Thoracic aorta (tissue), 2 donors: Measurements from ENCODE around the gene FZD7. TPM values are rescaled to one million over a fixed set of nuclear protein-coding genes. Genes with fewer than 3 reads are reported as not detected.

Source experiments
- ATAC-seq: fragments of 150-250 bp; one replicate; pipeline ENCODE4 v1.8.0; 2017; ENCODE audit warnings: low read depth; ENCODE audit not compliant: insufficient number of reproducible peaks, low FRiP score
- DNase-seq: peaks from one replicate; pipeline ENCODE4 v3.0.0-alpha.2; 2020; ENCODE audit warnings: low spot score
- H3K27ac ChIP-seq, 2 donors: fragments of 200-600 bp; sonication (generic); 1 replicate in 1 of 2; 2 replicates in 1 of 2; pipeline ENCODE4 v1.5.1; 2016; ENCODE audit warnings: mild to moderate bottlenecking in 2 of 2, moderate library complexity in 2 of 2
- H3K27me3 ChIP-seq: fragments of 200-600 bp; sonication (generic); replicated peaks from 2 replicates; pipeline ENCODE4 v1.6.0; 2016; ENCODE audit warnings: mild to moderate bottlenecking; ENCODE audit not compliant: insufficient read depth
- H3K36me3 ChIP-seq: fragments of 200-600 bp; sonication (generic); one replicate; pipeline ENCODE4 v1.5.1; 2016
- H3K4me1 ChIP-seq, 2 donors: fragments of 200-600 bp; sonication (generic); 1 replicate in 1 of 2; 2 replicates in 1 of 2; pipeline versions ENCODE4 v1.5.1 to v1.6.0; 2016; ENCODE audit warnings: low read depth in 2 of 2, mild to moderate bottlenecking in 1 of 2; ENCODE audit not compliant: control insufficient read depth in 1 of 2
- H3K4me3 ChIP-seq: fragments of 200-600 bp; sonication (generic); 2 replicates; pipeline ENCODE4 v1.5.1; 2016; ENCODE audit warnings: mild to moderate bottlenecking
- H3K9me3 ChIP-seq: fragments of 200-600 bp; sonication (generic); 2 replicates; pipeline ENCODE4 v1.5.1; 2016
- total RNA-seq, 2 donors: library from RNA; depleted of rRNA; stranded (reverse); fragments of >200 nt; gene quantifications; one replicate each; pipeline versions ENCODE4 v1.1.0 to v1.2.3, GENCODE V29; 2016
- TF ChIP-seq, protein P1 (sequence below): fragments of 200-600 bp; sonication (generic); IDR thresholded peaks from one replicate; pipeline ENCODE4 v1.5.1; 2019; ENCODE audit warnings: antibody characterized with exemption

The FZD7 gene
- total RNA-seq, 2 donors from 2014 or later, result 14.0 to 14.4 TPM

DNA sequence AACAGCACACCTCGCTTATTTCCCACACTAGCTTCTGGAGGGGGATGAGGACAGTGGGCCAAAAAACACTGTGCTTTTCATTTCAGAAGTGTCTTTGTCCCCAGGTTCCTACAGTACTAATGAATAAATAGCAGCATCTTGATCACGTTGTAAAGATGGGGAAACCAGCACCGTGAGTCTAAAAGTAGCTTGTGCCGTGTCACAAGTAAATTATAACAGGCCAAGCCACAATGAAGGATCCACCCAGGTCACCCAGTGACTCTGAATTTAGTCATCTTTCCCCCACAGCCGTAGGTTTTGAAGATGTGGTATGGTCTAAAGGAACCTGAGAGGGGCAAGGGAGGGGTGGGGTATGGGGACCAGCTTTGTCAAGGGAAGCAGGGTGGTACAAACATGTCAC lies 8.8 kb downstream of the FZD7 start:
- ATAC-seq (no peak), DNase-seq (no peak)
- H3K27me3 ChIP-seq, result no peaks in the 10 kb centered on the region
- H3K4me3 ChIP-seq, result no peak overlapping the region
- TF ChIP-seq, protein P1, sequence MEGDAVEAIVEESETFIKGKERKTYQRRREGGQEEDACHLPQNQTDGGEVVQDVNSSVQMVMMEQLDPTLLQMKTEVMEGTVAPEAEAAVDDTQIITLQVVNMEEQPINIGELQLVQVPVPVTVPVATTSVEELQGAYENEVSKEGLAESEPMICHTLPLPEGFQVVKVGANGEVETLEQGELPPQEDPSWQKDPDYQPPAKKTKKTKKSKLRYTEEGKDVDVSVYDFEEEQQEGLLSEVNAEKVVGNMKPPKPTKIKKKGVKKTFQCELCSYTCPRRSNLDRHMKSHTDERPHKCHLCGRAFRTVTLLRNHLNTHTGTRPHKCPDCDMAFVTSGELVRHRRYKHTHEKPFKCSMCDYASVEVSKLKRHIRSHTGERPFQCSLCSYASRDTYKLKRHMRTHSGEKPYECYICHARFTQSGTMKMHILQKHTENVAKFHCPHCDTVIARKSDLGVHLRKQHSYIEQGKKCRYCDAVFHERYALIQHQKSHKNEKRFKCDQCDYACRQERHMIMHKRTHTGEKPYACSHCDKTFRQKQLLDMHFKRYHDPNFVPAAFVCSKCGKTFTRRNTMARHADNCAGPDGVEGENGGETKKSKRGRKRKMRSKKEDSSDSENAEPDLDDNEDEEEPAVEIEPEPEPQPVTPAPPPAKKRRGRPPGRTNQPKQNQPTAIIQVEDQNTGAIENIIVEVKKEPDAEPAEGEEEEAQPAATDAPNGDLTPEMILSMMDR, result no peak
- peaks cover 13 to 28% of the 10 kb centered on the region in 2 donors for H3K4me1 ChIP-seq
- no peaks in the 10 kb centered on the region for H3K36me3 ChIP-seq
- no peak overlapping the region for H3K27ac ChIP-seq
- no peaks in the 10 kb centered on the region for H3K9me3 ChIP-seq

DNA sequence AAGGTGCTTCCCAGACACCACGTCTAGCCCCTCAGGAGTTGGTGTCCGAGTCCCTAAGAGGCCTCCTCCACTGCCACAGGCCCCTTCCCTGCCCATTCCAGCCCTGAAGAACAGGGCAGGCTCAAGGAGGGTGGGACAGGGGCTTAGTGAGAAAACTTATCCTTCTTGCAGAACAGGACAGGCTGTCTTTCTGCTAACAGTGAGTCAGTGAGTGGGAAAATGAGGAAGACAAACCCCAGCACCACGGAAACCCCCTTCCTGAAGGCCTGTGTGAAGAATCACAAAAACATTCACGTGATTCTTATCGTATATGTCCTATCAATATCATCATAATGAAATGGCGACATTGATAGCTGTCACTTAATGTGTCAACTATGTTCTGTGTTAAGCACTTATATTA lies 9.8 kb downstream of the FZD7 start:
- Histone ChIP-seq H3K4me3 (no peak overlapping the region), H3K9me3 (no peaks in the 10 kb centered on the region), H3K36me3 (no peaks in the 10 kb centered on the region), H3K27me3 (no peaks in the 10 kb centered on the region), H3K27ac (no peak overlapping the region), H3K4me1 (peaks cover 10 to 22% of the 10 kb centered on the region in 2 donors)
- DNase-seq, result no peak
- TF ChIP-seq, protein P1, result no peak
- no peak for ATAC-seq

DNA sequence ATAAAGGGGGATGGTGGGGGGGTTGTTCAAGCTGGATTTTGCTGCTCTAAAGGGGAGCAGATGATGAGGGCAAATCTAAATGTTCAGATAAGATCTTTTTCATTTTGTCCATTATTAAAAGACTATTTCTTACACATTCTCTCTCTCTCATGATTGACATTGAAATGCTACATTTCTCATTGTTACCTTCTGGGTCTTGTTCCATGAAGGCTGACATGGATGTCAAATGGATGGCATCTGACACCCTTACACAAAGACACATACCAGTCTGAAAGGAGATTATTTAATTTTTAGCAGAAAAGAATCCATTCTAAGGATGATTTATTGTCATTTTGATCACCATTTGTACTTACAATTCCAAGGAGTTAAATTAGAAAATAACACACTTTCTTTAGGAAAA lies 11.1 kb downstream of the FZD7 start:
- Histone ChIP-seq H3K27ac (no peak overlapping the region), H3K9me3 (no peaks in the 10 kb centered on the region), H3K36me3 (no peaks in the 10 kb centered on the region), H3K4me1 (peaks cover 0 to 9% of the 10 kb centered on the region in 2 donors), H3K27me3 (no peaks in the 10 kb centered on the region), H3K4me3 (no peak overlapping the region)
- DNase-seq (no peak), ATAC-seq (no peak)
- TF ChIP-seq, protein P1, result no peak

DNA sequence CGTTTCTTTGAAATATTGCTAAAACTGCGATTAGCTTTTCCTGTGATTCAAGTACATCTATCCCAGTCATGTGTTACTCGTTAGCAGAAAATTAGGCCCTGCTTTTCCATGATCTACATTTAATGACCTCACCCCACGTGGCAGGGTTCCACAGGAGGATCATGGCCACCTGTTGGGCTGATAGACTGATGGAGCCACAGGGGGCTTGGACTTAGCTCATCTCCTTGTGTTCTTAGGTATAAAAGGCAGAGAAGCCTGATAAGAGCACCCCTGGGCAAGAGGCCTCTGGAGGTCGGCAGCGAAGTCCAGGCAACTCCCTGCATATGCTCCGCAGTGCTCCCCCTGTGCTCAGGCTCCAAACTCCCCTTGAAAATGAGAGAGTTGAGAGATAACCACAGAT lies 12.9 kb downstream of the FZD7 start:
- DNase-seq (no peak), ATAC-seq (no peak)
- H3K36me3 ChIP-seq, result no peaks in the 10 kb centered on the region
- TF ChIP-seq, protein P1, result no peak
- no peaks in the 10 kb centered on the region for H3K9me3 ChIP-seq
- no peak overlapping the region for H3K27ac ChIP-seq
- H3K27me3 ChIP-seq, result no peaks in the 10 kb centered on the region
- no peaks in the 10 kb centered on the region for H3K4me1 ChIP-seq
- no peak overlapping the region for H3K4me3 ChIP-seq

DNA sequence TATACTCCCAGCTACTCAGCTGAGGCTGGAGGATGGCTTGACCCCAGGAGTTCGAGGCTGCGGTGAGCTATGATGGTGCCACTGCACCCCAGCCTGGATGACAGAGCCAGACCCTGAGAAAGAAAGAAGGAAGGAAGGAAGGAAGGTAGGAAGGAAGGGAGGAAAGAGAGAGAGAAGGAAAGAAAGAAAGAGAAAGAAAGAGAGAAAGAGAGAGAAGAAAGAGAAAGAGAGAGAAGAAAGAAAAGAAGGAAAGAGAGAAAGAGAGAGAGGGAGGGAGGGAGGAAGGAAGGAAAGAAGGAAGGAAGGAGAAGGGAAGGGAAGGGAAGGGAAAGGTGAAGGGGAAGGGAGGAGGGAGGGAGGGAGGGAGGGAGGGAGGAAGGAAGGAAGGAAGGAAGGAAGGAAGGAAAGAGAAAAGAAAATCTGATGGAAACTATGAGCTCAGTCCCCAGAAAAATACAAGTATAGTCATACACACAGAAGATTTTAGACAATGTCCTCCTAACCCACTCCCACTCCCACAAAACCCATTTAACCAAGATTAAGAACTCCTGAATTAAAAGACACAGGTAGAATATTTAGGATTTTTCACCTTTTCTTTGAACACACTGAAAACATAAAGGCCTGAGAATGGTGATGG lies 15.6 kb downstream of the FZD7 start:
- H3K4me3 ChIP-seq, result no peak overlapping the region
- no peak overlapping the region for H3K27ac ChIP-seq
- H3K36me3 ChIP-seq, result no peaks in the 10 kb centered on the region
- no peak for ATAC-seq
- TF ChIP-seq, protein P1, result no peak
- DNase-seq, result no peak
- no peaks in the 10 kb centered on the region for H3K9me3 ChIP-seq
- H3K27me3 ChIP-seq, result no peaks in the 10 kb centered on the region
- H3K4me1 ChIP-seq, result peaks cover 0 to 10% of the 10 kb centered on the region in 2 donors
